ENCODE results near the gene ERMN. TPM values are rescaled to one million over a fixed set of nuclear protein-coding genes. Genes with fewer than 3 reads are reported as not detected.
A peak's percentile ranks its signal among the peaks of the same experiment; 100 is the strongest.

The ERMN gene
- total RNA-seq, 4 donors from 2014 or later = 0.49 TPM; not detected in 3

GRCh38 chr2:157329524-157329923 is 3.9 kb upstream of the ERMN start:
- H3K4me1 ChIP-seq = no peaks in the 10 kb centered on the region
- no peak overlapping the region for H3K27ac ChIP-seq
- no peaks in the 10 kb centered on the region for H3K9me3 ChIP-seq
- intact Hi-C loops (cut with DNase I) = no loop called here
- no peak for TF ChIP-seq POLR2A (IDR thresholded peaks at IDR 0.05)
- no peak for TF ChIP-seq CTCF (IDR thresholded peaks at IDR 0.05)
- WGBS, 2 donors = 71 to 79% methylated on average over 9 of the region's 9 CpGs
- DNase-seq = peak; percentile 2 to 10
- no peaks in the 10 kb centered on the region for H3K36me3 ChIP-seq
- no peak overlapping the region for H3K4me3 ChIP-seq (replicated peaks in 1 of 3)
- H3K27me3 ChIP-seq = no peaks in the 10 kb centered on the region

GRCh38 chr2:157327621-157328500 is 2.2 kb upstream of the ERMN start:
- Histone ChIP-seq H3K4me1 (no peaks in the 10 kb centered on the region), H3K27ac (no peak overlapping the region), H3K27me3 (no peaks in the 10 kb centered on the region), H3K36me3 (no peaks in the 10 kb centered on the region), H3K9me3 (no peaks in the 10 kb centered on the region), H3K4me3 (replicated peaks in 1 of 3) (no peak overlapping the region)
- WGBS, 2 donors = 44 to 51% methylated on average over 11 of the region's 11 CpGs
- intact Hi-C loops (cut with DNase I) = no loop called here
- DNase-seq = peak; percentile 64 to 76
- TF ChIP-seq CTCF (IDR thresholded peaks at IDR 0.05) (peak; percentile 51 to 90 (median 64)), POLR2A (IDR thresholded peaks at IDR 0.05) (no peak)

- Histone ChIP-seq H3K27ac (no peak overlapping the region), H3K9me3 (no peaks in the 10 kb centered on the region), H3K27me3 (no peaks in the 10 kb centered on the region), H3K4me3 (replicated peaks in 1 of 3) (no peak overlapping the region), H3K36me3 (no peaks in the 10 kb centered on the region), H3K4me1 (no peaks in the 10 kb centered on the region)
- DNase-seq = no peak
- WGBS, 2 donors = 84 to 85% methylated on average over 3 of the region's 3 CpGs
- TF ChIP-seq CTCF (IDR thresholded peaks at IDR 0.05) = no peak
- TF ChIP-seq POLR2A (IDR thresholded peaks at IDR 0.05) = no peak
- intact Hi-C loops (cut with DNase I) = no loop called here
These were observed 1.6 kb upstream of the ERMN start for GRCh38 chr2:157327200-157327599.

- TF ChIP-seq POLR2A (IDR thresholded peaks at IDR 0.05) (no peak), CTCF (IDR thresholded peaks at IDR 0.05) (no peak)
These were observed 1.1 kb upstream of the ERMN start for GRCh38 chr2:157326698-157327097.

GRCh38 chr2:157324331-157324843 is 1.2 kb downstream of the ERMN start:
- Histone ChIP-seq H3K4me1 (no peaks in the 10 kb centered on the region), H3K27ac (no peak overlapping the region), H3K9me3 (no peaks in the 10 kb centered on the region), H3K36me3 (no peaks in the 10 kb centered on the region), H3K27me3 (no peaks in the 10 kb centered on the region), H3K4me3 (replicated peaks in 1 of 3) (no peak overlapping the region)
- 86 to 96% methylated on average over 2 of the region's 2 CpGs for WGBS, 2 donors
- intact Hi-C loops (cut with DNase I) = no loop called here
- DNase-seq = no peak
- TF ChIP-seq POLR2A (IDR thresholded peaks at IDR 0.05) = no peak
- TF ChIP-seq CTCF (IDR thresholded peaks at IDR 0.05) = no peak

More at GRCh38 chr2:157326698-157327097, 1.1 kb upstream of the ERMN start:
- H3K4me3 ChIP-seq (replicated peaks in 1 of 3) = no peak overlapping the region
- H3K27me3 ChIP-seq = no peaks in the 10 kb centered on the region
- H3K27ac ChIP-seq = no peak overlapping the region
- H3K9me3 ChIP-seq = no peaks in the 10 kb centered on the region
- no peak for DNase-seq
- intact Hi-C loops (cut with DNase I) = no loop called here
- no peaks in the 10 kb centered on the region for H3K4me1 ChIP-seq
- 86 to 91% methylated on average over 3 of the region's 3 CpGs for WGBS, 2 donors
- H3K36me3 ChIP-seq = no peaks in the 10 kb centered on the region

Data from thyroid gland (tissue), 4 donors.